B cell (primary cell): ENCODE results near the gene GNAS. TPM values are rescaled to one million over a fixed set of nuclear protein-coding genes. Genes with fewer than 3 reads are reported as not detected.

Experiments
- ATAC-seq: fragments of 200-7000 bp; cut with Tn5 transposase; one replicate; pipeline ENCODE4 v1.10.0; 2021; ENCODE audit warnings: low read depth, mild to moderate bottlenecking, moderate number of reproducible peaks, moderate library complexity
- CTCF ChIA-PET: fragments of 350-600 bp; sonication (Branson Sonifier 250); formaldehyde crosslinking; loops from one replicate; lab custom pipeline; 2021; ENCODE audit warnings: antibody characterized with exemption, inconsistent platforms; lab: Charles Lee
- POLR2A ChIA-PET: fragments of 350-600 bp; sonication (Branson Sonifier 250); formaldehyde crosslinking; loops from one replicate; lab custom pipeline; 2021; ENCODE audit warnings: antibody characterized with exemption; lab: Charles Lee
- DNase-seq: peaks from one replicate; pipeline ENCODE4 v3.0.0; 2013
- H2AFZ ChIP-seq: 2 replicates; pipeline ENCODE4 v1.6.1; 2012; ENCODE audit warnings: mild to moderate bottlenecking, low read depth, low read length; ENCODE audit not compliant: insufficient read depth, poor library complexity, severe bottlenecking
- H3K27ac ChIP-seq, 2 donors: 1 replicate in 1 of 2; 2 replicates in 1 of 2; pipeline ENCODE4 v1.5.1; 2012 to 2013; ENCODE audit warnings: low read length in 2 of 2, mild to moderate bottlenecking in 2 of 2, moderate library complexity in 1 of 2
- H3K27me3 ChIP-seq, 4 experiments: fragments of 200-600 bp in 1 of 4; sonication (generic) in 1 of 4; replicated peaks in 1 of 4; 1 replicate in 2 of 4; 2 replicates in 2 of 4; pipeline versions ENCODE4 v1.6.1 to v1.7.0; 2013 to 2016; ENCODE audit warnings: low read length in 3 of 4, mild to moderate bottlenecking in 2 of 4, mixed read lengths in 1 of 4, moderate library complexity in 1 of 4; ENCODE audit not compliant: insufficient read depth in 4 of 4, control insufficient read depth in 3 of 4; ENCODE audit errors: control extremely low read depth in 1 of 4
- H3K36me3 ChIP-seq, 2 experiments: replicated peaks in 1 of 2; 1 replicate in 1 of 2; 2 replicates in 1 of 2; pipeline versions ENCODE4 v1.6.1 to v1.7.1; 2013; ENCODE audit warnings: low read length in 1 of 2; ENCODE audit not compliant: insufficient read depth in 2 of 2, control insufficient read depth in 1 of 2; ENCODE audit errors: control extremely low read depth in 1 of 2, extremely low read depth in 1 of 2
- H3K4me1 ChIP-seq, 2 donors: fragments of 200-600 bp in 1 of 2; sonication (generic) in 1 of 2; 1 replicate in 1 of 2; 2 replicates in 1 of 2; pipeline versions ENCODE4 v1.5.1 to v1.6.1; 2013 to 2017; ENCODE audit warnings: low read length in 2 of 2; ENCODE audit not compliant: control insufficient read depth in 2 of 2, insufficient read depth in 2 of 2
- H3K4me2 ChIP-seq: replicated peaks from 2 replicates; pipeline ENCODE3; 2012; ENCODE audit warnings: mild to moderate bottlenecking, low read depth, low read length; ENCODE audit not compliant: poor library complexity, severe bottlenecking
- H3K4me3 ChIP-seq, 5 experiments: fragments of 200-600 bp in 1 of 5; sonication (generic) in 1 of 5; 1 replicate in 3 of 5; 2 replicates in 2 of 5; pipeline versions ENCODE4 v1.5.1 to v1.7.0; 2011 to 2016; ENCODE audit warnings: low read length in 4 of 5, mild to moderate bottlenecking in 4 of 5, low read depth in 2 of 5, control low read depth in 1 of 5, moderate library complexity in 1 of 5; ENCODE audit not compliant: insufficient read depth in 1 of 5; ENCODE audit errors: control extremely low read depth in 1 of 5, extremely low read depth in 1 of 5
- H3K79me2 ChIP-seq: fragments of 200-600 bp; sonication (generic); one replicate; pipeline ENCODE4 v1.6.0; 2016; ENCODE audit warnings: low read length; ENCODE audit not compliant: control insufficient read depth, insufficient read depth
- H3K9ac ChIP-seq: fragments of 200-600 bp; sonication (generic); 2 replicates; pipeline ENCODE4 v1.6.1; 2017; ENCODE audit warnings: mild to moderate bottlenecking, low read length, moderate library complexity
- H3K9me3 ChIP-seq, 3 donors: one replicate each; pipeline versions ENCODE4 v1.6.1 to v1.7.1; 2013; ENCODE audit warnings: low read length in 2 of 3; ENCODE audit not compliant: control insufficient read depth in 2 of 3, insufficient read depth in 1 of 3; ENCODE audit errors: control extremely low read depth in 1 of 3
- H4K20me1 ChIP-seq: 2 replicates; pipeline ENCODE4 v1.6.0; 2012; ENCODE audit warnings: mild to moderate bottlenecking, low read length; ENCODE audit not compliant: insufficient read depth, control insufficient read depth, poor library complexity, severe bottlenecking
- H3K27ac Mint-ChIP-seq: one replicate; pipeline ENCODE4 v1.8.0; 2021; ENCODE audit warnings: mixed read lengths
- H3K27me3 Mint-ChIP-seq: one replicate; pipeline ENCODE4 v1.8.0; 2021; ENCODE audit warnings: mixed read lengths
- H3K4me1 Mint-ChIP-seq: one replicate; pipeline ENCODE4 v1.8.0; 2021; ENCODE audit warnings: mixed read lengths
- H3K4me3 Mint-ChIP-seq: one replicate; pipeline ENCODE4 v1.8.0; 2021; ENCODE audit warnings: mixed read lengths
- H3K9me3 Mint-ChIP-seq: one replicate; pipeline ENCODE4 v1.8.0; 2022; ENCODE audit warnings: mixed read lengths; ENCODE audit not compliant: insufficient read depth
- CTCF ChIP-seq: fragments of 200-600 bp; IDR thresholded peaks from one replicate; pipeline ENCODE4 v1.8.0; 2022; ENCODE audit warnings: antibody characterized with exemption, mild to moderate bottlenecking
- EZH2 ChIP-seq: IDR thresholded peaks from 2 replicates; pipeline ENCODE4 v1.6.1; 2012; ENCODE audit warnings: borderline replicate concordance, low read depth, mild to moderate bottlenecking, moderate library complexity, low read length; ENCODE audit not compliant: insufficient read depth, poor library complexity, severe bottlenecking
- WGBS: methylation state at CpG from one replicate; pipeline ENCODE4 v1.1.5; 2013; ENCODE audit warnings: missing lambda C conversion rate; ENCODE audit not compliant: insufficient coverage; 5-methylcytosine and 5-hydroxymethylcytosine counted together
- intact Hi-C: fragments of 100-400 bp; cut with micrococcal nuclease; formaldehyde crosslinking; loops from one replicate; pipeline ENCODE4 v1.10.0; 2022
- polyA plus RNA-seq: library from polyadenylated mRNA; depleted of rRNA; stranded (reverse); fragments of >200 nt; gene quantifications from 2 replicates; pipeline ENCODE4 v1.2.3, GENCODE V29; 2012
- total RNA-seq, 2 donors: library from RNA; stranded (reverse); fragments of 120-200 nt in 1 of 2; gene quantifications; 1 replicate in 1 of 2; 2 replicates in 1 of 2; pipeline versions ENCODE4 v1.2.3 to v1.2.4, GENCODE V29; 2013 to 2022

GNAS gene
- total and polyA plus RNA-seq, 2 donors (not counting 1 experiment from before 2014, with no cell fraction given) = 714 to 1,181 TPM

GRCh38 chr20:58893355-58894120 lies 41.0 kb downstream of the GNAS start:
- H3K79me2 ChIP-seq = peaks cover 77% of the 10 kb centered on the region
- ChIA-PET POLR2A (no interaction called here), CTCF (interaction anchor here (1.0 kb wide), 1 partner anchor 329 kb away, joined by 3 read pairs; no protein-coding TSS in a partner anchor)
- TF ChIP-seq CTCF = no peak
- no peak for TF ChIP-seq EZH2
- H2AFZ ChIP-seq = no peak overlapping the region
- peak overlapping the region; percentile 79 for H3K4me2 ChIP-seq
- Mint-ChIP-seq H3K4me1 (peaks cover 50% of the 10 kb centered on the region), H3K9me3 (no peaks in the 10 kb centered on the region), H3K4me3 (peak overlapping the region; percentile 74), H3K27me3 (no peaks in the 10 kb centered on the region), H3K27ac (peak overlapping the region; percentile 79)
- no peaks in the 10 kb centered on the region for H3K9me3 ChIP-seq
- DNase-seq (no peak), ATAC-seq (no peak)
- WGBS = no CpG with 5 or more reads among the region's 5 CpGs
- peaks cover 0 to 28% of the 10 kb centered on the region in 2 experiments for H3K36me3 ChIP-seq
- no peaks in the 10 kb centered on the region for H3K27me3 ChIP-seq
- H3K9ac ChIP-seq = peak overlapping the region; percentile 95
- intact Hi-C loops = loop anchor here (5.0 to 10.0 kb wide), 5 partner anchors 241 to 1501 kb away; partner anchors contain the start of genes RAB22A, RBM38, STX16 and ZNF831
- H4K20me1 ChIP-seq = peaks cover 30% of the 10 kb centered on the region
- peaks cover 37 to 41% of the 10 kb centered on the region in 2 donors for H3K4me1 ChIP-seq
- peak overlapping the region in 1 of 5 experiments; percentile 93 for H3K4me3 ChIP-seq
- peak overlapping the region in 1 of 2 donors; percentile 27 for H3K27ac ChIP-seq
